SKM-1 treated with dmso at 0.1 percent for 144 hours (cell line): ENCODE data around the gene UNC5C.

Source experiments
- DNase-seq: peaks from one replicate; lab custom pipeline; 2025; ENCODE audit not compliant: unreplicated experiment; lab: John Stamatoyannopoulos, UW

The UNC5C gene

DNA sequence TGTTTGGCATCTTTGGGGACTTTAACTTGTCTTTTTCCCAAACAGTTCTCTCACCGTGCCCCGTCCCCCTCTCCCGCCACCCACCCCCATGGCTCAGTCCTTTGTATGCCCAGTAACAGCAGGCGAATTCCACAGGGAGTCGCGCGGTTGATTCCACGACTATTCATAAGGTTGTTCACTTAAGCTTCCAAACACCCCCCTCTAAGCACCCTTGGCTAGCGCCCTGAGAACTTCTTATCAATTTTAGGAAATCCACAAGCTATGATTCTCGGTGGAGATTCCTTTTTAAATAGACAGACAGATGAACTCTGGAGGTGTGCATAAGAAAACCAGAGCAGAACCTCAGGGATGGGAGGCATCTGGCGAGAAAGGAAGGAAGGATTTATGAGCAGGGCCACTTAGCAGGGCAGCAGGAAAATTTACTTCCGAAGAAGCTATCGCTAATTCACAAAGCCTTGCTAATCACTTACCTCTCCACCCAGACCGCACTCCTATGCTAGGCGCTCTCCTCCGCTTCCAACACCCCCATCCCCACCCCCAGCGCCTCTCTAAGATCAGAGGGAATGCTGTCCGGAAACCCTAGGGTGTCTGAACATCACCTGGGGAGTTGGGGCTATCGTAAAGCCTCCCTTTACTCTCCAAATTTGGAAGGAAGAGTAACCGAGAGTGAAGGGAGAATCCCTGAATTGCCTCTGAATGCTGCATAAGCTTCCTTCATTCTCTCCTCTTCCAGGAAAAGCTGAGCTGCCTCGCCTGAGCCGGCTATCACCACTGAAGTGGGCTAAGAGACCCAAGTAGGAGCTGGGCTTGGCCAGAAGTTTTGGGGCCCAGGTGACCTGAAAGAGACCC lies 1.7 kb downstream of the UNC5C start:
- no peak for DNase-seq

DNA sequence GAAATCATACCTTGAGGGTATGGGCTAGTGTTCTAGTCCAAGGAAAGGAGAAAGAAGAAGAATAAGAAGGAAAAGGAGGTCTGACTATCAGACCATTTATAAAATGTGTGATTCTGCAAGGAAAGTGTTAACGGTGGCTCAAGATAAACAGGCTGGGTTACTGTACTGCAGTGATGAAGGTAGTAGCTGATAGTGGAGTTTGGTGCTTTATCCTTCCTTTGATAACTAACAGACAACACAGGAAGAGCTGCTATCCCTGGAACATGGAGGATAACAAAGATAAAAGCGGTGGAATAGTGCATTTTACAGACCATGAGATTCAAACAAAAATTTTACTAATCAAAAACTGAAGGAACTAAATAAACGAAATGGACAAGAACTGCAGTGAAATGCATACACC lies 2.6 kb downstream of the UNC5C start:
- DNase-seq, result no peak

DNA sequence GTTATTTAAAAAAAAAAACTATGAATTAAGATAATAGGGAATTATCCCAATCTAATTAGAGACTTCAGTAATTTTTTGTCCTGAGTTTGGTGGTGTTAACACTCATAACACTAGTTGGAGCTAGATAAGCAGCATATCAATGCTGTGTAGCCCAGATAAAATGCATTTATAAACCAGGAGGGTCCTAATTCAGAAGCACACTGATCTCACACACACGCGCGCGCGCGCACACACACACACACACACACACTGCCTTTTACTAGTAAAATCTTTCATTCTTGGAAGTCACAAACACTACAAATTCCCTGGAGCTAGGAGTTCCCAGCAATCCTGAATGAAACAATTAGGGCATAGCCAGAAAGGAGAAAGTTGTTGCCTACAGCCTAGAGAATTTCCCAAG lies 3.2 kb downstream of the UNC5C start:
- DNase-seq, result no peak

DNA sequence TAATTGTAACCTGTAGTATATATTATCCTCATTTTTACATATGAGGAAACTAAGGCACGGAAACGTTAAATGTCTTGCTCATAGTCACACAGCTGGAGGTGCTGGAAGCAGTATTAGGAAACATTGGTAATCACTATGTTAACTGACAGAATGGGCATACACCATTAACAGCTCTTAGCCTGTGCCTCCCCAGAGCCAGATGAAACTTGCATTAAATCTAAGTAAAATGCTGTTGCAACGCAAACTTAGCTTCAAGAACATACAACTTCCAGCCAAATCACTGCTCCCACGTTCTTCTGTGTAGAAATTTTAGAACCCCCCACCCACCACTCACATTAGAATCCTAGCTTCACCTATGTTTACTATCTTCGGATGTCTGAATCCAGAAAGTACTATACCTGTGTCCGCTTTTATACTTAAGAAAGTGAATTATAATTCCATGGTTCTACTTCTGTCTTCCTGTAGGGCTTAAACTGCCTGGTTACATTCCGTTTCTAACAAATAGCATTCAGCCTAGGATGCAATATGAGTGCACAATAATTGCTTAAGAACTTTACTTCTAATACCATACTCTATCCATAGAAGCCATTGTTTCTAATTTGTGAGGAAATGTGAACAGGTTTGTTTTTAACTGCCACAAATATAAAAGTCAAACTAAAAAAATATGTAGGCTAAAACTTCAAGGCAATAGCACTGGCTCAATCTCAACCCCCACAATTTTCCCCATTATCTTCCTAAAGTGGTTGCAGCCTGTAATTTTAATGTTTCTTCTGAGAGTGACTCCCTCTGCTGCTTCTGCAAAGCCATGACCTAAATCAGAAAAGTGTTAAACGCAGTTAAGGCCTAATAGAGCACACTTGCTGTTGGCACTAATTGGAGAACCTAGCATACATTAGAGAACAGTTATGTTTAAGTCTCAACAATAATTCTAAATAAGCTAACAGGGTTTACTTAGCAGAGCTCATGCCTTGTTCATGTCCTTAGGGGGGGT lies 4.4 kb downstream of the UNC5C start:
- no peak for DNase-seq

DNA sequence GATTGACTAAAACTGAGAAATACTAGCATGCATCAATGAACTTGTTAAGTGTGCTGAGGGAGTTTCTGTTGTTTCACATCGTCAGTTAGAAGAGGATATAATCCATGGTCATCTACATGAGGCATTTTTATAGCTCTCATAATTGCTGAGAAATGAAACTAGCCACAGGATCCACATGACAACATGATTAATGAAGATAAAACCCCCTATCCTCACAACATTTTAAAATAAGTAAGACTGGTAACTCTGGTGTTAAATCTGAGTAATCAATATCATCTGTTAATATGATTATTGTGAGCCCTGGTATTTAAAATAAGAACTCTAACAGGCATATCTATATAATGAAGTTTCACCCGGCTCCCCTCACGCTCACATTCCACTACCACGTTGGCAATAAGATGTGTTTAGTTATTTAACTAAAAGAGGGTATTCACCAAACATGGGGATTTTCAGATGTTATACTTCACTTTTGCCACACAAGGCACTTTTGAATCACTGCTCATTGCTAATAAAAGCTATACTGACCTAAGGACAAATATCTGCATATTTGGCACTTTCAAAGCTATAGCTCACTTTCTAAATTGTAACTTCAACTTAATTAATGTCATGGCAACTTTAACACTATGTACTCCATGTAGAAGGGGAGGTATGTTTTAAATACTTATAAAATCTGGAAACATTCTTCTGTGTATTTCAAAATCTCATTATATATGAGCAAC lies 6.7 kb downstream of the UNC5C start:
- DNase-seq, result no peak

DNA sequence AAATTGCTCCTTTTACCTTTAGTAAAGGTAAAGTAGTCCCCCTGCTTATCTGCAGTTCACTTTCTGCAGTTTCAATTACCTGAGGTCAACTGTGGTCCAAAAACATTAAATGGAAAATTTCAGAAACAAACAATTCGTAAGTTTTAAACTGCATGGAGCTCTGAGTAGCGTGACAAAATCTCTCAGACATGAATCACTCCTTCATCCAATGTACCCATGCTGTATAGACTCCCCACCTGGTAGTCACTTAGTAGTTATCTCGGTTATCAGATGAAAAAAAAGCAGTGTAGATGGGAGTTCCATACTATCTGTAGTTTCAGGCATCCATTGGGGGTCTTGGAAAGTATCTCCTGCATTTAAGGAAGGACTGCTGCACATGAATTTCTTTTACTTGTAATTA lies 7.7 kb downstream of the UNC5C start:
- no peak for DNase-seq

DNA sequence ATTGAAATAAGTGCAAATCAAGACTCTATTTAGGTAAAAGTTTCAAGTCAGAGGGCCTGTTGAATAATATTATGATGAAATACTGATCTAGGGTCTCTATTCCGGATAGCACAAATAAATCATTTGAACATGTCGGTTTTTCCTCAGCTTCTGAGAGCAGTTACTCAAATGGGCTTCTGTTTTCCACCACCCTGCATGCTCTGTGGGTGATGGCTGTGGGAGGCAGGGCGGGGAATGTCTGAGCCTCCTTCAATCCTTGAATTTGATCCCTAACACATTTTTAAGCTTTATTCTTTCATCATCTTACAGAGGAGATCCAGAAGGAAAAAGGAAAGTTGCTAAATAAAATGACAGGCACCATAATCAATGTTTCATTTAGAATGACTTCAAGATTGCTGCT lies 8.5 kb downstream of the UNC5C start:
- no peak for DNase-seq

DNA sequence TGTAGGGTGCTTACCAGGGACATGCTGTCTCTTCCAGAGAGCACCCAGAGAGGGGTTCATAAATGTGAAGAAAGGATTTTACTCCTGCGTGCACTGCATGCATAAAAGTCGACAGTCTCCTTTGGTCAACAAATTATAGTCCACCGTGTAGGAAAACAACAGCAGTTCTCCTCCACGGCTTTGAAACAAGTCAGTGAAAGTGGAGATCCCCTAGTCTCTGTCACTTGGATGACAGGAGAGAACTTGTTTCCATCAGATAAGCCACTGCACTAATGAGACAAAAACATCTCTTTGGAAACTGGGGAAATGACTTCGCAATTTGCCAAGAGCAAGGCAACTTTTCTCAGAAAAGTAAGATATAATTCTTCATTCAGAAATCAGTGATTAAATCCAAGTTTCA lies 9.7 kb downstream of the UNC5C start:
- no peak for DNase-seq

DNA sequence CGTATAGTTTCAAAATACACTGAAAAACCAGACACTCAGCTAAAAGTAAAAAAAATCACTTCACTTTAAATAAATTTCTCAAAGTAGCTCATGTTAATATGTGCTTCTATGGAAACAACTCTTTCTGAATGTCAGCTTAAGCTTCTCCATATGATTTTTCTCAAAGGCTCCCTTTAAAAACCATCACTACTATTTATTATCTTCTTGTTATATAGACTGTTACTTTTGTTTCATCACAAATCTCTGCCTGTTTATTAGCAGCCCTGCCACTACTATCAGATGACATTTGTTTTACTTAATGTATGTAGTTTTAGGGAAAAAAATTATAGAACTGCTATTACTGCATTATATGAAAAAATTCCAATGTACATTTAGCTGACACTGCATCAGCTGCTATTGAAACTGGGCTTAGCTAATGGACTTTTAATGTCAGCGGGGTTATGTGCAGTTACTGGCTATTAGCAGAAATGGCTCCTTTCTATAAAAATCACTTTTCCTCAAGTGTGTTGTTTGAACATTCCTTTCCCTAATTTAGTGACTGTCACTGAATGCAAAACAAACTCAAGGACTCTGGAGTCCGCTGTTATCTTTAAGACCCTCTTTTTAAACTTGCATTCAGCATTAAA lies 10.8 kb downstream of the UNC5C start:
- no peak for DNase-seq

DNA sequence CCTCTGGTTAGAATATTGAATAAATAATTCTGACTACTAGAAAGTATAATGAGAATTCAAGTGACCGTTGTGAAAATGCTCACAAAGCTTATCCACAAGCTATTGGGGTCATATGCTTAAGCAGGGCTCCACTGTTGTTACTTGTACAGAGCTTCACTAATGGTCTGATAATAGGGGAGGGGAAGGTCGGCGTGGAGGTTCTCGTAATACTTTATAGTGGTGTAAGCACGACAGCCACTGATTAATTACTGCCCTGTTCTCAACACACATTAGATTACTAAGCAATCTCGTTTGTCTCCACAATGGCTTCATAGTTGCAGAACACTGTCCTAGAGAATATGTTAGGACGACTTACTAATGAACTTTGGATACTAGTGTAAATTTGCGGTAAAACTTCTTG lies 11.6 kb downstream of the UNC5C start:
- no peak for DNase-seq

DNA sequence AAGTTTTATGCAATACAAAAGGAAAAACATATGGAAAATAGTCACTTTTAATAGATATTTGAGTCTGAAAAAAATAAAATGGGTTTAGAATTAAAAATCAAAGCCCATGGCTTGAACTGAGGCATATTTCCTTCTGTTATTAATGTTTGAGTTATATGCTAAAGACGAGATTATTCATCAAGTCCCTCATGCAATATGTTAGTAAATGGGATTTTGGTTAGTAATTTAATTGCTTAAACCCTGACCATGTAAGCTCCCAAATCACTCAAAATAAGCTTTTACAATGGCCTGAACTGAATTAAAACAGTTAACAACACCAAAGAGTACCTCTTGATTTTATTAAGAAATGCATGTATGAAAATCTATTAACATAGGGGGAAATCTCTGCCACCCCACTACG lies 12.1 kb downstream of the UNC5C start:
- DNase-seq, result no peak

DNA sequence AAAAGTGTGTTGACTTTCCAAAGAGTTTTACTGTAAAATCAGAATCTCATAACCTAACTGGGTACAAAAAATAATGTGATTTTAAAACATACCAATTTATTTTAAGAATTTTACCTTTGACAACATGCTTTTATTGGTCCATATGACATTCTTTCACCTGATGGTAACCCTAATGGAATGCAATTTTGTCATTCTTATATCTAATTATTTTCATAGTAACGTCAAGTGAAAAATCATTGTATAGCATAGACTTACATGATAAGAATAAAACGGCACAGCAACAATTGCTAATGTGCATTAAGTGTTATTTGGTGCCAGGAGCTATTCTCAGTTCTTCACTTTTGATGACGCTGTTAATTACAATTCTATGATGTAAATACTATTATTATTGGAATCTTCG lies 13.6 kb downstream of the UNC5C start:
- no peak for DNase-seq

DNA sequence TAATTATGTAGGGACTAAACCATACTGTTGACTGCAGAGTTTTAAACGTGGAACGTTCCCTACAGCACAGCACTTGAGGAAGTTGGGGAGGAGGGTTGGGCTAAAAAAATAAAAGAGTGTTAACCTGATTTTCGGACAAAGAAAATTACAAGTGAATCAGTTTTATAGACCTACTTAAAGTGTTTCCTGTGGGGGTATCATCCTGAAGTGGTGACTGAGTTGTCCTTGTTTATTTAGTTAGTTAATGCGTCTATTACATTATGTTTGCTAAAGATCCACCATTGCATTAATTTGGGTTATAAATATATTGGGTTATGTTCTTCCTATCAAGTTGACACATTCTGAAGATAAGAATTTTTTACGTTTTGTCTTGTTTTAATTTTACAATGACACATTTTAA lies 14.7 kb downstream of the UNC5C start:
- DNase-seq, result no peak

DNA sequence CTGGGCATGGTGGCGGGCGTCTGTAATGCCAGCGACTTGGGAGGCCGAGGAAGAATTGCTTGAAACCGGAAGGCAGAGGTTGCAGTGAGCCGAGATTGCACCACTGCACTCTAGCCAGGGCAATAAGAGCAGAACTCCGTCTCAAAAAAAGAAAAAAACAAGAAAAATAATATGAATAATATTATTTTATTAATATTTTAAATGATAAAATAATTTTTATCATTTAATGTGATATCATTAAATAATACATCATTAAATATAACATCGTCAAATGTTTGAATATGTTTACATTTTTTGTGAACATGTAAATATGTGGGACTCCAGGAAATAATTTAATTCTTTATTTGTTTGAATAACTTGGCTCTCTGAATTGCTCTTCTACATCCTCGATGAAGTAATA lies 15.5 kb downstream of the UNC5C start:
- DNase-seq, result no peak

DNA sequence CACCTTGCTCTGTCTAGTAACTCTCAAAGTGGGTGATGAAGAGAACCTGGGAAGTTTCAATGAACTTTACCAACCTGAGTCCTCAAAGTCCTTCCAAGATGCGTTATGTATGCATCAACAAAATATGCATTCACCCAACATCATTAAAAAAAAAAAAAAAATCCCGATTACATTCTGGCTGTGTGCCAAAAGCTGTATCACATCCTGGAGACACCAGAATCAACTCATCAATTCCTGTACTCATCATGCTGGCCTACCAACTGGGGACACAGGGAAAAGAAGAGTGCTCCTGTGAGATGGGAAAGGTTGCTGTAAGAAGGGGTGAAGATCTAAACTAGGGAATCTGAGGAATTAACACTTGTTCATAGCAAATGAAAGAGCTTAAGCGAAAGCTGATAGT lies 16.5 kb downstream of the UNC5C start:
- no peak for DNase-seq

DNA sequence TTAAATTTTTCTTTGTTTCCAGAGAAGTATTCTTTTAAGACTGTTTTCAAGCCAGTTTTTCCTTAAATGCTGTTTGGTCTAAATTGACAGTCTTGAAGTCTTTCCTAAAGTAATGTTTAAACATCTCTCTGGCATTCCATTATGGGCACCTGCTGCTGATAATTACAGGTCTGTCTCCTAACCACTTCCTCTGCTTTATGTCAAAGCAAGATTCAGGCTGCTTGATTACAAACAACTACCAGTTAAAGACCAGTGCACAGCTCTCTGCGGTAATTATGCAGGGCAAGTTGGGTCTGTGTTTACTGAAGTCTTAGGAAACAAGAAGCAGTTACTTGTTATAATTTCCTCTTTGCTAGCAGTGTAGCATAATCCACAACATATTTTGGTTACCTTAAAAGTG lies 17.6 kb downstream of the UNC5C start:
- DNase-seq, result no peak

DNA sequence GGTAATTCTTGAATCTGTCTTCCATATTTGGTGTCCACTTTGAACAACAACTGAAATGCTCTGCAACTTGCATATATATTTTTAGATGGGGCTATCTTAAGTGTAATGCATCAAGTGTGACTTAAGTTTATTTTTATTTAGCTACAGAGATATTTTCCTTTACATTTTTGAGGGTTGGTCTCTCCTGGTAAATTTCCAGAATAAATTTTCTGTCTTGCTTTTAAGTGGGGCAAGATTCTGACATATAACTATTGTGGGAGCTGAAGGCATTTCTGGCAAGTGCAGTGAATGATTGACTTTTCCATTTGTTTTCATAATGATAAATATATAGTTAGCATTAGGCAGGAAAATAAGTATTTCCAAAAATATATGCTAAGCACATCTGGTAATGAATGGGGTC lies 18.8 kb downstream of the UNC5C start:
- DNase-seq, result no peak

DNA sequence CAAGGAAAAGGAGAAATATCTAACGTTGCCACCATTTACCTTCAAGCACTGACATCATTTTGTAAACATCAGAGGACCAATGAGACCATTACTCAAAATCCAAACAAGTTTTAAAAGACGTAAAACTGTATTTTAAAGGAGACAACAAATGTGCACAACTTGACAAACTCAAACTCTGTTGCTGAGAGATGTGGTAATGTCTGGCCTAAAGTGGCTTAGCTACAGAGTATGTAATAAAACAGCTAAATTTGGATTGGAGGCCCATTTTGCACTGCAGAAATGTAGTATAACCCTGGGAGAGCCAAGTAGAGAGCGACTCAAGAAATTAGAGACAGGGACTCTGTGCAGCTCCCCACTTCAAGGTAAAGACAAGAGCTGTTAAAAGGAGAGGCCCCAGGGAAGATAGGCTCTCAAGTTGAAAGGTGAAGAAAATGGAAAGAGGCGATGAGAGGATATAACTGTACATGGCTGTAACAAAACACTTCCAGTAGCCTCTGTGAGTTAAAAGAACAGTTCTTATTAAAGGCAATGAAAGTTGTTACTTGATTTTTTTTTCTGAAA lies 20.3 kb downstream of the UNC5C start:
- DNase-seq, result no peak

DNA sequence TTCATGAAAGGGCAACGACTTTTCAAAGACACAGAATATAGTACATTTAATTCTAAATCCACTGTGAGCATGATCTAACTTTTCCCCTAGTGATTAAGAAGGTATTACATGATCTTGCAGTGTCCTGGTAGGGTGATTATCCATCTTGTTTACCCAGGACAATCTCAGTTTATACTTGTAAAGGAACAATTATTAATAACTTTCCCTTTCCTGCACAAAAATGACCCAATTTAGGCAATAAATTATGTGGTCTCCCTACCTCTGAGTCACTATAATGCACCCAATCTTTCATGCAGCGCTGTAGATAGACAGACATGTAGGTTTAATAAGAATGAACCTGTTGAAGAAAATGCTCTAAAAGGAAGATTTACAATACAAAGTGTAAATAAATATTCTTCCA lies 22.7 kb downstream of the UNC5C start:
- no peak for DNase-seq

DNA sequence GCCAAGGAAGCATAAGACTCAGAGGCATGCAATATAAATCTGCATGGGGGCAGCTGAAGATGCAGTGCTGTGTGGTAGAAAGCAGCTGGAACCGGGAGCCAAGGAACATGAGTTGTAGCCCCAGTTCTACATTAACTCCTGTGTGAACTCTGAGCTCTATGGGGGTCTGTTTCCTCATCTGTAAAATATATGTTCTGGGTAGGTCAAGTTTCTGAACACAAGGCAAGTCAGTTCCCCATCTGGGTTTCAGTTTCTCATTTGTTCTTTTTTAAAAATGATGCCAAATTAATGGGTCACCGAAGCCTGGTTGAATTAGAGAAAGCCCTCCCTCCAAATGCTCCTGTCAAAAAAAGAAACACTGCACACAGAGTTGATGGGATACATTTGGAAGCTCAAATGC lies 24.0 kb downstream of the UNC5C start:
- DNase-seq, result no peak

DNA sequence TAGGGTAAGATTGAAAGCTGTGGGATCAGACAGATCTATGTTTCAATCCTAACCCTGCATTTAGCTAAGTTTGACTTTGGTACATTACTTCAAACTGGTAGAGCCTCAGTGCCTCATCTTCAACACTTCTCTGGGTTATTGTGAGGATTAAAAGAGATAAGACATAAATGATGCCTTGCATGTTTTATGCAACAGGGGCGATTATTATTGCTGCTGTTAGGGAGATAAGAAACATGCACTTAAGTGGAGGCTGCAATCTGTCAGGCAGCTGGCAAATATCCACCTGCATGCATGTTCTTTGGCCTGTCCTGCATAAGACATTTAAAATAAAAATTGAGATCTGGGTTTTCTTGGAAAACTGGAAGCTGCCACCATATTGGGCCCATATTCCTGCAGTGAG lies 24.6 kb downstream of the UNC5C start:
- DNase-seq, result no peak
